ENCODE data around the gene SCN1A.
"Not testable (repeated sequence)": the region's sequence is repeated elsewhere in the genome, so short reads cannot be mapped to it uniquely, and the experiment has no call there.

Gene SCN1A

DNA sequence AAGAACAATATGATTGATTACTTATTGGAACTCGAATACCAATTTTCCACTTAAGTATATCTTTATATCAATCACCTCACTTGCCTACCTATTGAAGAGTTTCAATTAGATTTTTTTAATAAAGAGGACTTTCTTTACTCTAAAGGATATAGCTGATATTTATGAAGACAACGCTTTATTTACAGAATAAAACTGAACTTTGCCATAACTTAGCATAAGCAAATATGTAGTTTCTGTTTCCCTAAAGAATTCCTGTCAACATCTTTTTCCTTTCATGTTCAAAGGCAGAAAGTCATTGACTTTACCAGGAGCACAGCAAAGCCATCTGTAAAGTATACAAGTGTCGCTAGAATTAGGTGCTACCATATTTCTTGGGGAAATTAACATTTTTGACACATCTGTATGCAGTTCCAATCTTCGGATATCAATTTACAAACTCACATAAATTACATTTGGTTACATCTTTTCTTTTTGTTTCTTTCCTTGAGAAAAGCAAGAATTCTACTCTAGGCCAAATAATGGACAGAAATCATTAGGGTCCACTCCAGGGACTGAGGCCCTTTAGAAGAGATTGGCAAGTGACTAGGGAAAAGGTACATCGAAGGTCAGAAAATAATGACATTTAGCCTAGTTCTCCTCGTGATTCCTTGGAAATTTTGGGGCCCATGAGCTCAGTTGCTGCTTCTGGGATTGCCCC lies 7.5 kb upstream of the SCN1A start:
- no peak for DNase-seq

DNA sequence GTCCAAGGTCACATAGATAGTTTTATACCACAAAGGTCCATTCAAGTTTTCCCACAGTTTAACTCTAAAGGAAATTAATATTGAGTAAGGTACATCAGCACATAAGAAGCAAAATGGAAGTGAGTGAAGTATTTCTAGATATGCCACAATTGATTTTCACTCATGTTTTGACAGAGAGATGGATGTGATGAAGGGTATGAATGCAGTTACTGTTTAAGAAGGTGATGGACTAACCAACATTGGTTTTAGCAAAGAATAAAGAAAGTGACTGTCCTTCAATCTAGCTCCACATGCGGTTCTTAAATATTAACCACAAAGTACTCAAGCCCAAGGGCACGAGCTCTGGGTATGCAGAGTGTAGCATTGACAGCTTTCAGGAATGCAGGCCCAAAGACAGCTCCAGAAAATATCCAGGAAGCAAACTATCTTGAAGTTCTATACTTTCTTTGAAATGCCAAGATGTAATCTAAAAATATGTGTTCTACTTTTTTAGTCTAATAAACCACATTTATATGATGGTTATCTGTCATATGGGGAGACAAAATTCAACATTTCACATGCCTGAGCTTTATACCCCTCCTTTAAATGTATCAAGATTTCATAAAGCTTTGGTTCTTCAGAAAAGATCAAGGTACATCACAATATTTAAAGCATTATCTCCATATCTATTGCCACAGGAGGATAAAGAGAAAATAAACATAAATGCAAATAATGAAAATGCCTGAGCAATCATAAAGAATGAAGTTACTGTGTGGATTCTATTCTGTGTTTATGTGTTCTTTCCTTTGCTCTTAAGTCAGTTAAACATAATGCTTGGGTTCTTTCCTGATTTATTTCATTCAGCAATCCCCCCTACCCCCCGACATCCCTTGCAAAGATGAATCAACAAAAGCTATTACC lies 6.7 kb upstream of the SCN1A start:
- no peak for DNase-seq

GRCh38 chr2:166133653-166134052 lies 5.8 kb upstream of the SCN1A start:
- DNase-seq: no peak

DNA sequence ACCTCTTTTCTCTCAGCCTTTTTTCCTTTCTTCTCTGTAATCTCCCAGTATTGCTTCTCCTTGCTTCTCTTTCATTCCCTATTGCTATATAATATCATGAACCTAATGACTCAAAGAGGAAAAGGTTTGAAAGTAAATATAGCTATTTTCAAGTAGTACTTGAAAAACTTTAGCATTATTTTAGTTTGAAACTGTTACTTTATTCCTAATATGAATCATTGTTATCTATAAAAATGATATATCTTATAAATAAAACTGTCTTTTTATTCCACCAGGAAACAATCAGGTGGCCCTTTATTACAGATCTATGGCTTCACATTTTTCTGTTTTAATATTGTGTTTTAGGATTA lies 311 bp upstream of the SCN1A start:
- no peak for DNase-seq

DNA sequence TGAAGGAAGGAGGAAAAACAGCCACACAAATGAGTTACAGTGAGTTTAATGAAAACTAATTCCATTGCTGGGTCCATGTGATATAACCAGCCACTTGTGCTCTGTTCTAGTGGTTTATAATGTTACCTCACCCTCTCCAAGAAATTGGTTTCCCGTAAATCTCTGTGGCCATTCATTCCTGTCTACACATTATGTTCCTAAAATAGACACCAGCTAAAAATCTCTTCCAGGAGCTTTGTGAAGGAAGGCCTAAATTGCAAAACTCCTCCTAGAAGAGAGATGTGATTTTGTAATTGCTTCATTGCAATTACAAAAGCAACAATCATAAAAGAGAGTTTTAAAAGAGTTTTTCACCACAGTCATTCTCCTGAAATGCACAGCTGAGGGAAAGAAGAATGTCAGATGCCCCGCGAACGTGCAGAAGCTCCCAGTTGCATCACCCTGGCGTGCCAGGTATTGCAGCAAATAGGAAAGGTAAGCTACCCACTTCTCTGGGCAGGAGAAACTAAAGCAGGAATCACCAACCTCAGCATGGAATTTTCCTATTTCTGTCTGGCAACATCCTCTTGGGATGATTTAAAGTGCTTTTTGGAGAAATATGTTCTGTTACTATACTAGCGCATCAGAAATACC lies 1.7 kb downstream of the SCN1A start:
- DNase-seq: no peak

DNA sequence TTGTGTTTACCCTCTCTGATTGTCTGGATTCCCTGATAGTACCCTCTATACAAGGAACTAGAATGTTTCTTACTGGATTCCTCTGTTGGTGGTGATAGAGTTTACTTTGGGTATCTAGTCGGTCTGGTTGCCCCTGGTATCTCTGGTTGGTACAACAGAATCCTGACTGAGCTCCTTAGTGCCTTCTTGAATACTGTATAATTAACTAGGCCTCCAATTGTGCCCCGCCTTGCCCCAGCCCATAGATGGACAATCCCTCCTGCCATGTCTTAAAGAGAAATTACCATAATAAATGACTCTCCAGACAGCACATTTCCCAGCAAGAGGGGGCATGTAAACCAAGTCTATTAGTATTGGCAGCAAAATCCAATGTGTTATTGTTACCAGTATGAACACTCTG lies 2.3 kb downstream of the SCN1A start:
- no peak for DNase-seq

- no peak for DNase-seq
Observed at GRCh38 chr2:166118180-166118579, 9.6 kb downstream of the SCN1A start.

- no peak for DNase-seq
Observed at GRCh38 chr2:166117491-166117890, 10.3 kb downstream of the SCN1A start.

- DNase-seq: no peak
Observed at GRCh38 chr2:166115589-166115988, 12.2 kb downstream of the SCN1A start.

- DNase-seq: no peak
Observed at GRCh38 chr2:166112193-166112605, 15.6 kb downstream of the SCN1A start.

GRCh38 chr2:166106431-166107015 lies 21.3 kb downstream of the SCN1A start:
- no peak for DNase-seq

DNA sequence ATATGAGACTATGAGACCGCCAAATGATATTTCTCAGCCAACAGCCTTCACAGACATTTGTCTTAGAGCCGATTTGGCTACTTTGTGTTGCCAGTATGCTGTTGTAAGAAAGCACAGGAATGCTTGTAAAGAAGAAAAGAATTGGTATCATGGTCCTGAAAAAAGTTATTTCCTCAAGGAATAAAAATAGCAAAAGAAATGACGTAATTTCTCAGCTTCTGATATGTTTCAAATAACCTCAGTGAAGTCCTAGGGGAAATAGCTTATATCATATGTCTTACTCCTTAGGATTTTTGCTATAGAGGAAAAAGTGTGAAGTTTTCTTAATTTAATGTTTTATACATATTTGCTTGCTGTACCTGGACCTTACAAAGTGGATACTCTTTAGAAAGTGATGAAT lies 23.0 kb downstream of the SCN1A start:
- no peak for DNase-seq

GRCh38 chr2:166104084-166104483 lies 23.7 kb downstream of the SCN1A start:
- DNase-seq: no peak

GRCh38 chr2:166103277-166103676 lies 24.5 kb downstream of the SCN1A start:
- DNase-seq: not testable (repeated sequence)

DNA sequence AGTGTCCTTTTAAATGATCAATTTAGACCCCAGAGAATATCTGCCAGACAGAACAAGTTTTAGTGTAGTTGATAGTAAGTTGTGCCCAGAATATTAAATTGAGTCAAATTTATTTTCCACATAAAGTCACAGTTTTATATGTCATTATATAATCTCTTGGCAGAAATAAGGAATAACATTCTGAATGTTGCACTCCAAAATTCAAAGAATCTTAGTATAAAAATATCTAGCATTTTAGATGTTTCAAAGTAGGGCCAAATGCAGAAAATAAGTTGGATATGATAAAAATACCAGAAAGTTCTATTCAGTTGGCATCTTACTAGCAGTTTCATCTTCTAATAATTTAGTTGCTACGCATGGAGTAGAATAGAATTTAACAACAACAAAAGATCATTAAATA lies 33.5 kb downstream of the SCN1A start:
- no peak for DNase-seq

GRCh38 chr2:166092889-166093288 lies 34.9 kb downstream of the SCN1A start:
- DNase-seq: no peak

- DNase-seq: no peak
Observed at GRCh38 chr2:166091439-166091838, 36.4 kb downstream of the SCN1A start.

GRCh38 chr2:166090908-166091307 lies 36.9 kb downstream of the SCN1A start:
- no peak for DNase-seq

- no peak for DNase-seq
Observed at GRCh38 chr2:166090346-166090745, 37.5 kb downstream of the SCN1A start.

GRCh38 chr2:166088634-166089033 lies 39.2 kb downstream of the SCN1A start:
- no peak for DNase-seq

DNA sequence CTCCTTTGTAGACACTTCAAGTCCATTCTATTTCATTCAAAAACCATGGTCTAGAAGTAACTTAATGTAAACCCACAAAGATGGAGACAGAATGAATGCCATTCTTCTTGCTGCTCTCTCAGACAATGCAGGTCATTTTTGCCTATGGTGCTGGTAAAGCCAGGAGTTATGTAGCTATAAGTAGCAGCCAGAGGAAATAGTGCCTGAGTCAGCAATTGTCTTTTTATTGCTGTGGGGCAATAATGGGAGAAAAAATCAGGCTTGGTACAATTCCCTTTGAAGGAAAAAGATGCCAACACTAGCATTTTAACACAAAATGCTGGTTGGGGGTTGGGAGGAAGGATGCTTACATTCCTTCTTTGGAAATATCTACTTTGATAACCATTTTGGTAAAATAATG lies 43.5 kb downstream of the SCN1A start:
- DNase-seq: no peak

DNA sequence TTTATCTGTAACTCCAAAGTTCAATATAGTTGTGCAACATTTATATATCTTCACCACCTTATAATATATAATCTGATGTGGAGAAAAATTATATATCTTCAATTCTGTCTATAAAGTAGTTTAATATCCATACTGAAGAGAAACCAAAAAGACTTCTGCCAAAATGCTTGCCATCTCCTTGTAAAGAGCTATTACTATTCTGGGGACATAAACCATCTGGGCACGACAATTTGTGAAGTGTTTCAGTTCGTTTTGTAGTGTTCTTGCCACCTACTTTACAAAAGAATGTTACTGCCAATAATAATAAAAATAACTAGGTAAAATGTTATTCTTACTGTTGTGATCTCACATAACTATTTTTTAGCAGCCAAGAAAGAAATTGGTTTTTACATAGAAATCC lies 45.1 kb downstream of the SCN1A start:
- DNase-seq: no peak

GRCh38 chr2:166081852-166082251 lies 46.0 kb downstream of the SCN1A start:
- DNase-seq: no peak

Data from CD4-positive, alpha-beta T cell treated with Interleukin-12 subunit alpha and Interleukin-12 subunit beta, for 1 hour (primary cell).